HEK293 (cell line): ENCODE measurements around the gene SUGP1.
"Not testable (repeated sequence)": the region's sequence is repeated elsewhere in the genome, so short reads cannot be mapped to it uniquely, and the experiment has no call there.

Experiments
- CTCF ChIA-PET: fragments of 350-600 bp; formaldehyde crosslinking; extraction: SDS; loops from one replicate; lab custom pipeline; 2021; ENCODE audit warnings: antibody characterized with exemption; lab: Yijun Ruan, JAX
- POLR2A ChIA-PET: fragments of 300-600 bp; formaldehyde crosslinking; extraction: SDS; loops from one replicate; lab custom pipeline; 2020; ENCODE audit warnings: antibody characterized with exemption, inconsistent platforms; lab: Yijun Ruan, JAX
- H3K27ac ChIP-seq: fragments of 200-500 bp; sonication (Bioruptor generic); 2 replicates; pipeline ENCODE4 v1.5.1; 2014; ENCODE audit warnings: low read depth, low read length, control low read depth, inconsistent platforms; ENCODE audit errors: extremely low read depth
- H3K36me3 ChIP-seq, 2 experiments: fragments of 200-500 bp in 1 of 2; sonication (Bioruptor generic) in 1 of 2; 1 replicate in 1 of 2; 2 replicates in 1 of 2; pipeline ENCODE4 v1.5.1; 2014 to 2017; ENCODE audit warnings: inconsistent platforms in 2 of 2, low read length in 2 of 2; ENCODE audit not compliant: control insufficient read depth in 2 of 2, insufficient read depth in 1 of 2
- H3K4me1 ChIP-seq: fragments of 200-500 bp; sonication (Bioruptor generic); 2 replicates; pipeline ENCODE4 v1.5.1; 2014; ENCODE audit warnings: mild to moderate bottlenecking, low read length, inconsistent platforms; ENCODE audit not compliant: control insufficient read depth, insufficient read depth
- H3K4me3 ChIP-seq: 2 replicates; pipeline ENCODE4 v1.5.1; 2011; ENCODE audit warnings: low read depth, mild to moderate bottlenecking, control low read depth, low read length, moderate library complexity
- H3K9me3 ChIP-seq: fragments of 200-500 bp; sonication (Bioruptor generic); 2 replicates; pipeline ENCODE4 v1.5.1; 2014; ENCODE audit warnings: low read depth, low read length, inconsistent platforms; ENCODE audit not compliant: control insufficient read depth, insufficient read depth
- BCL11B ChIP-seq: fragments of 450-650 bp; formaldehyde crosslinking; IDR thresholded peaks from 2 replicates; pipeline ENCODE4 v1.5.1; 2016; ENCODE audit warnings: low read depth, missing biosample characterization, missing genetic modification characterization
- MYNN ChIP-seq: fragments of 450-650 bp; formaldehyde crosslinking; IDR thresholded peaks from 2 replicates; pipeline ENCODE4 v1.5.1; 2016; ENCODE audit warnings: missing biosample characterization, missing genetic modification characterization, borderline replicate concordance
- REPIN1 ChIP-seq: fragments of 450-650 bp; formaldehyde crosslinking; IDR thresholded peaks from 2 replicates; pipeline ENCODE4 v1.5.1; 2017; ENCODE audit warnings: missing biosample characterization, missing genetic modification characterization, low read depth
- SETDB1 ChIP-seq: IDR thresholded peaks from one replicate; pipeline ENCODE4 v1.6.1; 2017; ENCODE audit warnings: mild to moderate bottlenecking, low read length, moderate library complexity, mixed read lengths; ENCODE audit not compliant: insufficient read length
- SP7 ChIP-seq: fragments of 450-650 bp; formaldehyde crosslinking; IDR thresholded peaks from 2 replicates; pipeline ENCODE4 v1.5.1; 2016; ENCODE audit warnings: missing biosample characterization, missing genetic modification characterization
- ZBTB7A ChIP-seq: fragments of 450-650 bp; formaldehyde crosslinking; IDR thresholded peaks from 2 replicates; pipeline ENCODE4 v1.5.1; 2016; ENCODE audit warnings: low read depth, missing biosample characterization, missing genetic modification characterization
- ZFP41 ChIP-seq: fragments of 450-650 bp; formaldehyde crosslinking; IDR thresholded peaks from 2 replicates; pipeline ENCODE4 v1.5.1; 2016; ENCODE audit warnings: missing biosample characterization, missing genetic modification characterization, borderline replicate concordance
- ZNF157 ChIP-seq: fragments of 450-650 bp; formaldehyde crosslinking; IDR thresholded peaks from 2 replicates; pipeline ENCODE4 v1.5.1; 2016; ENCODE audit warnings: missing biosample characterization, missing genetic modification characterization
- ZNF223 ChIP-seq: fragments of 450-650 bp; formaldehyde crosslinking; IDR thresholded peaks from 2 replicates; pipeline ENCODE4 v1.5.1; 2016; ENCODE audit warnings: missing biosample characterization, missing genetic modification characterization
- ZNF239 ChIP-seq: fragments of 450-650 bp; formaldehyde crosslinking; IDR thresholded peaks from 2 replicates; pipeline ENCODE4 v1.5.1; 2016; ENCODE audit warnings: missing biosample characterization, missing genetic modification characterization
- ZNF449 ChIP-seq: fragments of 450-650 bp; formaldehyde crosslinking; IDR thresholded peaks from 2 replicates; pipeline ENCODE4 v1.5.1; 2017; ENCODE audit warnings: missing biosample characterization, mild to moderate bottlenecking, missing genetic modification characterization, moderate library complexity
- ZNF518A ChIP-seq: fragments of 450-650 bp; formaldehyde crosslinking; conservative IDR thresholded peaks from 2 replicates; pipeline ENCODE4 v1.5.1; 2016; ENCODE audit warnings: low read depth, missing biosample characterization, missing genetic modification characterization
- ZNF548 ChIP-seq: fragments of 450-650 bp; formaldehyde crosslinking; IDR thresholded peaks from 2 replicates; pipeline ENCODE4 v1.5.1; 2016; ENCODE audit warnings: missing biosample characterization, missing genetic modification characterization
- ZNF571 ChIP-seq: fragments of 450-650 bp; formaldehyde crosslinking; IDR thresholded peaks from 2 replicates; pipeline ENCODE4 v1.5.0; 2017; ENCODE audit warnings: missing biosample characterization, missing genetic modification characterization
- ZNF610 ChIP-seq: fragments of 450-650 bp; formaldehyde crosslinking; IDR thresholded peaks from 2 replicates; pipeline ENCODE4 v1.5.1; 2016; ENCODE audit warnings: missing biosample characterization, missing genetic modification characterization, borderline replicate concordance
- ZNF677 ChIP-seq: fragments of 450-650 bp; IDR thresholded peaks from 2 replicates; pipeline ENCODE4 v1.5.0; 2018; ENCODE audit warnings: missing biosample characterization, mild to moderate bottlenecking, missing genetic modification characterization, moderate library complexity
- ZNF747 ChIP-seq: fragments of 450-650 bp; formaldehyde crosslinking; IDR thresholded peaks from 2 replicates; pipeline ENCODE4 v1.5.1; 2016; ENCODE audit warnings: missing biosample characterization, missing genetic modification characterization
- ZNF776 ChIP-seq: fragments of 450-650 bp; formaldehyde crosslinking; IDR thresholded peaks from 2 replicates; pipeline ENCODE4 v1.5.0; 2017; ENCODE audit warnings: missing biosample characterization, missing genetic modification characterization, borderline replicate concordance
- ZNF837 ChIP-seq: fragments of 450-650 bp; formaldehyde crosslinking; IDR thresholded peaks from 2 replicates; pipeline ENCODE4 v1.5.1; 2016; ENCODE audit warnings: missing biosample characterization, missing genetic modification characterization

Gene SUGP1

GRCh38 chr19:19256072-19256969 is 64.0 kb downstream of the SUGP1 start:
- CTCF ChIA-PET: interaction anchor here (1.1 kb wide), 1 partner anchor 82 kb away, joined by 4 read pairs; no protein-coding TSS in a partner anchor
- Histone ChIP-seq H3K27ac (no peak overlapping the region), H3K9me3 (no peaks in the 10 kb centered on the region), H3K4me3 (no peak overlapping the region), H3K36me3 (no peaks in the 10 kb centered on the region), H3K4me1 (no peaks in the 10 kb centered on the region)
- TF ChIP-seq BCL11B (tag by site-specific recombination) (no peak), ZNF449 (tag by site-specific recombination) (no peak)
- POLR2A ChIA-PET: no interaction called here

- POLR2A ChIA-PET, H3K4me3 ChIP-seq, H3K27ac ChIP-seq, CTCF ChIA-PET, H3K36me3 ChIP-seq, H3K9me3 ChIP-seq, H3K4me1 ChIP-seq: not testable (repeated sequence)
Observed at GRCh38 chr19:19253409-19253808, 66.9 kb downstream of the SUGP1 start.

GRCh38 chr19:19250196-19250801 is 70.0 kb downstream of the SUGP1 start:
- H3K27ac ChIP-seq: no peak overlapping the region
- H3K4me1 ChIP-seq: no peaks in the 10 kb centered on the region
- TF ChIP-seq ZNF776 (tag by site-specific recombination) (no peak), SETDB1 (peak; percentile 55), ZNF157 (peak; percentile 99), ZNF239 (tag by site-specific recombination) (no peak)
- no peak overlapping the region for H3K4me3 ChIP-seq
- POLR2A ChIA-PET: no interaction called here
- CTCF ChIA-PET: interaction anchor here (0.6 to 0.8 kb wide), 2 partner anchors 92 to 611 kb away, joined by 3 to 4 read pairs; no protein-coding TSS in a partner anchor
- no peaks in the 10 kb centered on the region for H3K36me3 ChIP-seq
- H3K9me3 ChIP-seq: no peaks in the 10 kb centered on the region

GRCh38 chr19:19240476-19240875 is 79.8 kb downstream of the SUGP1 start:
- Histone ChIP-seq H3K9me3 (no peaks in the 10 kb centered on the region), H3K27ac (no peak overlapping the region), H3K36me3 (no peaks in the 10 kb centered on the region), H3K4me1 (no peaks in the 10 kb centered on the region), H3K4me3 (no peak overlapping the region)
- no peak for TF ChIP-seq ZBTB7A (tag by site-specific recombination)
- TF ChIP-seq ZNF837 (tag by site-specific recombination): no peak
- no peak for TF ChIP-seq ZNF571
- no peak for TF ChIP-seq SETDB1
- TF ChIP-seq ZNF610 (tag by site-specific recombination): no peak
- no peak for TF ChIP-seq ZNF518A (tag by site-specific recombination)
- no peak for TF ChIP-seq ZNF548 (tag by site-specific recombination)
- TF ChIP-seq SP7: no peak
- no peak for TF ChIP-seq ZNF677 (tag by site-specific recombination)
- no peak for TF ChIP-seq ZFP41
- TF ChIP-seq ZNF223 (tag by site-specific recombination): no peak
- no peak for TF ChIP-seq MYNN (tag by site-specific recombination)
- no peak for TF ChIP-seq ZNF747 (tag by site-specific recombination)
- no peak for TF ChIP-seq REPIN1 (tag by site-specific recombination)
- ChIA-PET CTCF (no interaction called here), POLR2A (interaction anchor here (0.6 kb wide), 1 partner anchor 40 kb away, joined by 3 read pairs; no protein-coding TSS in a partner anchor)
